HUES6 (cell line): ENCODE results near the gene FER1L5.

ENCODE experiments used
- H3K27ac ChIP-seq: 2 replicates; pipeline ENCODE4 v1.7.0; 2013; ENCODE audit warnings: low read depth, mild to moderate bottlenecking, low read length, inconsistent platforms
- H3K27me3 ChIP-seq: 2 replicates; pipeline ENCODE4 v1.6.1; 2013; ENCODE audit warnings: low read length; ENCODE audit not compliant: control insufficient read depth, insufficient read depth
- H3K36me3 ChIP-seq: 2 replicates; pipeline ENCODE4 v1.6.1; 2013; ENCODE audit warnings: low read length; ENCODE audit not compliant: control insufficient read depth, insufficient read depth
- H3K4me1 ChIP-seq: 2 replicates; pipeline ENCODE4 v1.6.1; 2013; ENCODE audit warnings: low read length; ENCODE audit not compliant: control insufficient read depth, insufficient read depth
- H3K4me3 ChIP-seq: 2 replicates; pipeline ENCODE4 v1.5.1; 2013; ENCODE audit warnings: low read depth, low read length
- H3K9ac ChIP-seq: one replicate; pipeline ENCODE4 v1.6.1; 2013; ENCODE audit warnings: mild to moderate bottlenecking, low read length
- H3K9me3 ChIP-seq: 2 replicates; pipeline ENCODE4 v1.6.1; 2013; ENCODE audit warnings: low read depth, low read length; ENCODE audit not compliant: control insufficient read depth, insufficient read depth

FER1L5 gene

GRCh38 chr2:96700086-96700485 lies 57.5 kb downstream of the FER1L5 start:
- Histone ChIP-seq H3K4me1 (peaks cover 3% of the 10 kb centered on the region; the same call in 1 of the 2 replicates), H3K9ac (no peak overlapping the region), H3K36me3 (peaks cover 23% of the 10 kb centered on the region), H3K4me3 (no peak overlapping the region), H3K9me3 (no peaks in the 10 kb centered on the region), H3K27me3 (no peaks in the 10 kb centered on the region), H3K27ac (no peak overlapping the region)

- Histone ChIP-seq H3K27ac (no peak overlapping the region), H3K4me1 (no peaks in the 10 kb centered on the region), H3K4me3 (no peak overlapping the region), H3K27me3 (no peaks in the 10 kb centered on the region), H3K9me3 (no peaks in the 10 kb centered on the region), H3K9ac (no peak overlapping the region), H3K36me3 (peaks cover 39% of the 10 kb centered on the region)
Observed at GRCh38 chr2:96701636-96702035, 59.1 kb downstream of the FER1L5 start.

DNA sequence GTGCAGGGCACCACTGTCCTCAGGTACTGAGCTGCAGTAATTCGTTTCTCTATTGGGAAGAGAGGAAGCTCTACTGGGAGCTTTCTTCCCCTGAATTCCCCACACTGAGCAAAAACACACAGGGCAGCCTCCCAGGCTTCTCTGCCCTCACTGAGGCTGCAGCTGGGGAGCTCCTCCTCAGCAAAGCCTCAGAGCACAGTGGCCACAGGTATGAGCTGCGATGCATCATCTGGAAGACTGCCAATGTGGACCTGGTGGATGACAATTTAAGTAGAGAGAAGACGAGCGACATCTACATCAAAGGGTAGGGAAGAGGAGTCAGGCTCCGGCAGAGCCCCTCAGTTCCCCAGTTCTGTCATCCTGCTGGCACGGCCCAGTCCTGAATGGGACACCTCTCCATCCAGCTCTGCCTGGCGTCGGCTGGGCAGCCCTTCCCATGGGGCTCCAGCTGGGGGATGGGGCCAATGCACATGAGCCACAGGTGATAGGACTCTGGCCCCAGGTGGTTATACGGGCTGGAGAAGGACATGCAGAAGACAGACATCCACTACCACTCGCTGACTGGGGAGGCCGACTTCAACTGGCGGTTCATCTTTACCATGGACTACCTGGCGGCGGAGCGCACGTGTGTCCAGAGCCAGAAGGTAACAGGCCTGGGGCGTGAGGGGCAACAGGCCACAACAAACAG lies 59.7 kb downstream of the FER1L5 start:
- H3K9me3 ChIP-seq: no peaks in the 10 kb centered on the region
- no peak overlapping the region for H3K27ac ChIP-seq
- no peak overlapping the region for H3K4me3 ChIP-seq
- H3K27me3 ChIP-seq: no peaks in the 10 kb centered on the region
- no peaks in the 10 kb centered on the region for H3K4me1 ChIP-seq
- H3K36me3 ChIP-seq: peaks cover 45% of the 10 kb centered on the region
- no peak overlapping the region for H3K9ac ChIP-seq

GRCh38 chr2:96703021-96703751 lies 60.6 kb downstream of the FER1L5 start:
- Histone ChIP-seq H3K36me3 (peaks cover 54% of the 10 kb centered on the region), H3K27ac (no peak overlapping the region), H3K4me3 (no peak overlapping the region), H3K9me3 (no peaks in the 10 kb centered on the region), H3K9ac (no peak overlapping the region), H3K4me1 (no peaks in the 10 kb centered on the region), H3K27me3 (no peaks in the 10 kb centered on the region)

DNA sequence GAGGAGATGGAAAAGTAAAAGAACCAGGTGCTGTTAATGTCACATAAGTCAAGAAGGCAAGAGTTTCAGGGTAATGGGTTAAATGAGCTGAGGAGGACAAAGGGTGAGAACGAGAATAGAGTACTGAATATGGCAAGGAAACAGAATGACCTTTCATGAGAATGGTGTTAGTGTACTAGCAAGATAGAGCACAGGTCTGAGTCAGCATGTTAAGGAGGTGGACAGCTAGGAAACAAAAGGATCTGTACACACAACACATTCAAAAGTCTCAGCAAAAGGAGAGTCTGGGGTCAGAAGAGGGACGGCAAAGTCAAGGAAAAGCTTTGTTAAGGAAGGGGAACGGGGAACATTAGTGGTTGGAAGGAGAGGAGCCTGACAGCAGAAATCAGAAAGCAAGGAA lies 68.4 kb downstream of the FER1L5 start:
- no peak overlapping the region for H3K4me3 ChIP-seq
- H3K27me3 ChIP-seq: no peaks in the 10 kb centered on the region
- no peak overlapping the region for H3K27ac ChIP-seq
- no peaks in the 10 kb centered on the region for H3K4me1 ChIP-seq
- peaks cover 76% of the 10 kb centered on the region for H3K36me3 ChIP-seq
- H3K9ac ChIP-seq: no peak overlapping the region
- no peaks in the 10 kb centered on the region for H3K9me3 ChIP-seq

GRCh38 chr2:96715658-96716057 lies 73.1 kb downstream of the FER1L5 start:
- Histone ChIP-seq H3K4me1 (no peaks in the 10 kb centered on the region), H3K9me3 (no peaks in the 10 kb centered on the region), H3K4me3 (no peak overlapping the region), H3K27me3 (no peaks in the 10 kb centered on the region), H3K36me3 (peaks cover 40% of the 10 kb centered on the region), H3K27ac (no peak overlapping the region), H3K9ac (no peak overlapping the region)

DNA sequence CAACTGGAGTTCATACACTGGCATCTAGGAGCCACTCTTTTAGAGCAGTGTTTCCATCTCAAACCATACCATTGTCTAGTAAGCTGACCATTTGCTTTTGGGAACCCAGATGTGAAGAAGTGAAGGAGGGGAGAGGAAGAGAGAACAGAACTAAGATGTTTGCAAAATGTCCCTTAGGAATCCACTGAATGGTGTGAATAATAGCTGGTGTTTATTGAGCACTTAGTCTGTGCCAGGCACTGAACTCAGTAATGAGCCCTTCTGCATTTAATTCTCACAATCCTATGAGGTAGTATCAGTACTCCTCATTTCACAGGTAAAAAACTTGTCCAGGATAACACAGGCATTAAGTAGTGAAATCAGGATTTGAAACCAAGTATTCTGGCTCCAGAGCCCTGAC lies 73.8 kb downstream of the FER1L5 start:
- Histone ChIP-seq H3K4me1 (no peaks in the 10 kb centered on the region), H3K27ac (no peak overlapping the region), H3K9ac (no peak overlapping the region), H3K4me3 (no peak overlapping the region), H3K36me3 (peaks cover 33% of the 10 kb centered on the region), H3K27me3 (no peaks in the 10 kb centered on the region), H3K9me3 (no peaks in the 10 kb centered on the region)

- H3K27ac ChIP-seq: no peak overlapping the region
- H3K36me3 ChIP-seq: peaks cover 41% of the 10 kb centered on the region
- H3K4me1 ChIP-seq: no peaks in the 10 kb centered on the region
- no peak overlapping the region for H3K4me3 ChIP-seq
- H3K9ac ChIP-seq: no peak overlapping the region
- H3K27me3 ChIP-seq: no peaks in the 10 kb centered on the region
- H3K9me3 ChIP-seq: no peaks in the 10 kb centered on the region
Observed at GRCh38 chr2:96726131-96726530, 83.6 kb downstream of the FER1L5 start.

- H3K4me3 ChIP-seq: no peak overlapping the region
- H3K4me1 ChIP-seq: no peaks in the 10 kb centered on the region
- peaks cover 51% of the 10 kb centered on the region for H3K36me3 ChIP-seq
- H3K9ac ChIP-seq: no peak overlapping the region
- H3K9me3 ChIP-seq: no peaks in the 10 kb centered on the region
- H3K27me3 ChIP-seq: no peaks in the 10 kb centered on the region
- H3K27ac ChIP-seq: no peak overlapping the region
Observed at GRCh38 chr2:96727431-96727830, 84.9 kb downstream of the FER1L5 start.

- H3K27me3 ChIP-seq: no peaks in the 10 kb centered on the region
- H3K27ac ChIP-seq: no peak overlapping the region
- H3K36me3 ChIP-seq: peaks cover 65% of the 10 kb centered on the region
- no peaks in the 10 kb centered on the region for H3K9me3 ChIP-seq
- H3K4me1 ChIP-seq: no peaks in the 10 kb centered on the region
- H3K9ac ChIP-seq: no peak overlapping the region
- H3K4me3 ChIP-seq: no peak overlapping the region
Observed at GRCh38 chr2:96729748-96730147, 87.2 kb downstream of the FER1L5 start.

GRCh38 chr2:96730212-96730611 lies 87.6 kb downstream of the FER1L5 start:
- Histone ChIP-seq H3K4me3 (no peak overlapping the region), H3K9ac (no peak overlapping the region), H3K9me3 (no peaks in the 10 kb centered on the region), H3K27me3 (no peaks in the 10 kb centered on the region), H3K4me1 (no peaks in the 10 kb centered on the region), H3K36me3 (peaks cover 70% of the 10 kb centered on the region), H3K27ac (no peak overlapping the region)
